Sigmoid colon (tissue), 7 donors: ENCODE measurements around the gene VDR. TPM values are rescaled to one million over a fixed set of nuclear protein-coding genes. Genes with fewer than 3 reads are reported as not detected.

Experiments
- DNase-seq: peaks from one replicate; pipeline ENCODE4 v3.0.0-alpha.2; 2019
- H3K27ac ChIP-seq, 4 donors: fragments of 200-600 bp; sonication (generic); one replicate each; pipeline ENCODE4 v1.5.1; 2016 to 2019; ENCODE audit warnings: mild to moderate bottlenecking in 1 of 4
- H3K27me3 ChIP-seq, 3 donors: fragments of 200-600 bp; sonication (generic); one replicate each; pipeline ENCODE4 v1.5.1; 2019; ENCODE audit warnings: mild to moderate bottlenecking in 1 of 3
- H3K36me3 ChIP-seq, 4 donors: fragments of 200-600 bp; sonication (generic); one replicate each; pipeline ENCODE4 v1.5.1; 2016 to 2019
- H3K4me1 ChIP-seq, 4 donors: fragments of 200-600 bp; sonication (generic); one replicate each; pipeline ENCODE4 v1.5.1; 2017 to 2019
- H3K4me3 ChIP-seq, 4 donors: fragments of 200-600 bp; sonication (generic); one replicate each; pipeline ENCODE4 v1.5.1; 2017 to 2019; ENCODE audit warnings: mild to moderate bottlenecking in 2 of 4, moderate library complexity in 1 of 4
- H3K9me3 ChIP-seq, 4 donors: fragments of 200-600 bp in 3 of 4; sonication (generic) in 3 of 4; one replicate each; pipeline versions ENCODE4 v1.5.1 to v1.6.1; 2013 to 2019
- CTCF ChIP-seq, 4 experiments: fragments of 450-650 bp in 3 of 4; fragments of 200-600 bp in 1 of 4; IDR thresholded peaks; one replicate each; pipeline ENCODE4 v1.5.1; 2016 to 2019; ENCODE audit warnings: antibody characterized with exemption in 4 of 4, mild to moderate bottlenecking in 3 of 4, moderate library complexity in 2 of 4
- EP300 ChIP-seq, 4 donors: sonication (generic); formaldehyde crosslinking; IDR thresholded peaks; one replicate each; pipeline ENCODE4 v1.6.1; 2017; ENCODE audit warnings: antibody characterized with exemption in 4 of 4
- POLR2A ChIP-seq, 2 donors: fragments of 450-650 bp; IDR thresholded peaks; one replicate each; pipeline ENCODE4 v1.6.1; 2016; ENCODE audit warnings: antibody characterized with exemption in 2 of 2, mild to moderate bottlenecking in 2 of 2, moderate library complexity in 2 of 2
- POLR2AphosphoS5 ChIP-seq, 4 donors: sonication (generic); formaldehyde crosslinking; IDR thresholded peaks; one replicate each; pipeline ENCODE4 v1.6.1; 2017; ENCODE audit warnings: antibody characterized with exemption in 4 of 4
- WGBS, 2 donors: extraction: QIAGEN DNeasy Blood & Tissue Kit; methylation state at CpG; one replicate each; pipeline ENCODE4 v1.1.7; 2013; 5-methylcytosine and 5-hydroxymethylcytosine counted together
- intact Hi-C: fragments of 100-400 bp; cut with DNase I; formaldehyde crosslinking; loops from one replicate; pipeline ENCODE4 v1.15.1; 2023
- polyA plus RNA-seq, 3 donors: library from polyadenylated mRNA; stranded (reverse); fragments of 200-250 nt; gene quantifications; one replicate each; pipeline ENCODE4 v1.2.3, GENCODE V29; 2013
- total RNA-seq, 4 donors: library from RNA; depleted of rRNA; stranded (reverse); fragments of >200 nt; gene quantifications; one replicate each; pipeline ENCODE4 v1.1.0, GENCODE V29; 2016
- donor health status: healthy with polysubstance abuse.
- donor health status: Bipolar disorder and iron deficiency.
- donor health status: healthy.

Gene VDR
- total and polyA plus RNA-seq, 7 donors: 0.71 to 69.1 (median 2.5) TPM

GRCh38 chr12:47828976-47829482, 75.8 kb downstream of the VDR start:
- Histone ChIP-seq H3K9me3 (no peaks in the 10 kb centered on the region), H3K4me1 (peaks cover 0 to 57% (median 54%) of the 10 kb centered on the region in 4 donors), H3K27ac (peak overlapping the region; percentile 83 to 99 (median 98)), H3K4me3 (peak overlapping the region in 1 of 4 donors; percentile 8), H3K36me3 (no peaks in the 10 kb centered on the region), H3K27me3 (no peaks in the 10 kb centered on the region)
- TF ChIP-seq CTCF (IDR thresholded peaks at IDR 0.05) (no peak), POLR2AphosphoS5 (IDR thresholded peaks at IDR 0.05) (peak; percentile 36 to 72 (median 58)), POLR2A (IDR thresholded peaks at IDR 0.05) (no peak), EP300 (IDR thresholded peaks at IDR 0.05) (peak in 1 of 4 donors; percentile 43)
- intact Hi-C loops: loop anchor here (10.0 kb wide), 1 partner anchor 744 kb away; no protein-coding TSS in a partner anchor
- DNase-seq: peak; percentile 96
- WGBS, 2 donors: 21 to 30% methylated on average over 7 of the region's 7 CpGs

GRCh38 chr12:47828008-47828975, 76.5 kb downstream of the VDR start:
- no peaks in the 10 kb centered on the region for H3K9me3 ChIP-seq
- TF ChIP-seq POLR2A (IDR thresholded peaks at IDR 0.05): no peak
- TF ChIP-seq CTCF (IDR thresholded peaks at IDR 0.05): no peak
- TF ChIP-seq EP300 (IDR thresholded peaks at IDR 0.05): no peak
- no peak for TF ChIP-seq POLR2AphosphoS5 (IDR thresholded peaks at IDR 0.05)
- no peak for DNase-seq
- no peaks in the 10 kb centered on the region for H3K36me3 ChIP-seq
- H3K4me1 ChIP-seq: peaks cover 0 to 65% (median 61%) of the 10 kb centered on the region in 4 donors
- H3K27me3 ChIP-seq: no peaks in the 10 kb centered on the region
- H3K27ac ChIP-seq: peak overlapping the region; percentile 83 to 99 (median 98)
- intact Hi-C loops: loop anchor here (10.0 kb wide), 1 partner anchor 743 kb away; no protein-coding TSS in a partner anchor
- 77% methylated on average over 14 of the region's 14 CpGs for WGBS, 2 donors
- H3K4me3 ChIP-seq: no peak overlapping the region

GRCh38 chr12:47825173-47825639, 79.6 kb downstream of the VDR start:
- WGBS, 2 donors: 69 to 74% methylated on average over 6 of the region's 6 CpGs
- intact Hi-C loops: loop anchor here (10.0 kb wide), 1 partner anchor 740 kb away; no protein-coding TSS in a partner anchor
- peak; percentile 86 for DNase-seq

GRCh38 chr12:47824635-47825034, 80.2 kb downstream of the VDR start:
- Histone ChIP-seq H3K27ac (peak overlapping the region; percentile 98 to 99 (median 99)), H3K36me3 (no peaks in the 10 kb centered on the region), H3K9me3 (no peaks in the 10 kb centered on the region), H3K4me1 (peaks cover 2 to 91% (median 89%) of the 10 kb centered on the region in 4 donors), H3K27me3 (no peaks in the 10 kb centered on the region), H3K4me3 (no peak overlapping the region)
- 86 to 88% methylated on average over 3 of the region's 3 CpGs for WGBS, 2 donors
- no peak for DNase-seq
- no peak for TF ChIP-seq POLR2A (IDR thresholded peaks at IDR 0.05)
- TF ChIP-seq EP300 (IDR thresholded peaks at IDR 0.05): no peak
- no peak for TF ChIP-seq CTCF (IDR thresholded peaks at IDR 0.05)
- intact Hi-C loops: loop anchor here (10.0 kb wide), 1 partner anchor 740 kb away; no protein-coding TSS in a partner anchor

More at GRCh38 chr12:47825173-47825639, 79.6 kb downstream of the VDR start:
- H3K27me3 ChIP-seq: no peaks in the 10 kb centered on the region
- no peaks in the 10 kb centered on the region for H3K9me3 ChIP-seq
- TF ChIP-seq POLR2AphosphoS5 (IDR thresholded peaks at IDR 0.05): peak in 1 of 4 donors; percentile 22
- no peak for TF ChIP-seq EP300 (IDR thresholded peaks at IDR 0.05)
- no peaks in the 10 kb centered on the region for H3K36me3 ChIP-seq
- H3K4me1 ChIP-seq: peaks cover 2 to 92% (median 90%) of the 10 kb centered on the region in 4 donors
- peak overlapping the region; percentile 98 to 99 (median 99) for H3K27ac ChIP-seq
- no peak overlapping the region for H3K4me3 ChIP-seq

GRCh38 chr12:47824198-47824597, 80.6 kb downstream of the VDR start:
- TF ChIP-seq EP300 (IDR thresholded peaks at IDR 0.05): no peak
- TF ChIP-seq POLR2AphosphoS5 (IDR thresholded peaks at IDR 0.05): no peak
- TF ChIP-seq CTCF (IDR thresholded peaks at IDR 0.05): no peak
- no peak for TF ChIP-seq POLR2A (IDR thresholded peaks at IDR 0.05)
- H3K27me3 ChIP-seq: no peaks in the 10 kb centered on the region
- H3K4me3 ChIP-seq: no peak overlapping the region
- peak overlapping the region; percentile 98 to 99 (median 99) for H3K27ac ChIP-seq
- H3K36me3 ChIP-seq: no peaks in the 10 kb centered on the region
- H3K9me3 ChIP-seq: no peaks in the 10 kb centered on the region
- WGBS, 2 donors: 65 to 87% methylated on average over 2 of the region's 2 CpGs
- DNase-seq: no peak
- peaks cover 2 to 86% (median 85%) of the 10 kb centered on the region in 4 donors for H3K4me1 ChIP-seq
- intact Hi-C loops: loop anchor here (10.0 kb wide), 1 partner anchor 739 kb away; no protein-coding TSS in a partner anchor
